ENCODE data around the gene NT5DC1. TPM values are rescaled to one million over a fixed set of nuclear protein-coding genes. Genes with fewer than 3 reads are reported as not detected.

The NT5DC1 gene
- total RNA-seq (2022) (45.2 and 61.9 TPM in 2 replicates), Bru-seq, nascent RNA (percentile 80 among the genes with signal in this experiment), BruChase-seq, experiment 1, labeled RNA remaining after a 6-hour chase (percentile 65 among the genes with signal in this experiment), BruChase-seq, experiment 2, labeled RNA remaining after a 2-hour chase (percentile 62 among the genes with signal in this experiment)
- long read RNA-seq, full-length matches to known transcripts = 55 of 60 reads
- long read RNA-seq, partial matches to known transcripts = 4 of 60 reads
- long read RNA-seq, other reads (novel, unspliced or antisense) = 1 of 60 reads

- CTCF ChIA-PET = interaction anchor here (0.6 to 2.2 kb wide), 6 partner anchors 11 to 1429 kb away, joined by 3 to 21 read pairs (median 4); partner anchors contain the start of gene FRK
- Mint-ChIP-seq H3K4me3 (ENCODE audit: low read depth, unreplicated experiment) (peak within 1 kb of the TSS; percentile 92), H3K27ac (ENCODE audit: unreplicated experiment) (peak within 1 kb of the TSS; percentile 72), H3K4me1 (ENCODE audit: low read depth, unreplicated experiment) (peaks cover 59% of the 10 kb centered on the region), H3K9me3 (ENCODE audit: low read depth, unreplicated experiment) (peaks cover 4% of the 10 kb centered on the region), H3K27me3 (ENCODE audit: unreplicated experiment) (no peaks in the 10 kb centered on the region), H3K36me3 (ENCODE audit: insufficient read depth, unreplicated experiment) (peaks cover 32% of the 10 kb centered on the region)
- DNase-seq = peak; percentile 91
- intact Hi-C loops (cut with micrococcal nuclease; ENCODE audit: unreplicated experiment) = loop anchor here (1.0 kb wide), 1 partner anchor 89 kb away; no protein-coding TSS in a partner anchor
- TF ChIP-seq, protein P1, sequence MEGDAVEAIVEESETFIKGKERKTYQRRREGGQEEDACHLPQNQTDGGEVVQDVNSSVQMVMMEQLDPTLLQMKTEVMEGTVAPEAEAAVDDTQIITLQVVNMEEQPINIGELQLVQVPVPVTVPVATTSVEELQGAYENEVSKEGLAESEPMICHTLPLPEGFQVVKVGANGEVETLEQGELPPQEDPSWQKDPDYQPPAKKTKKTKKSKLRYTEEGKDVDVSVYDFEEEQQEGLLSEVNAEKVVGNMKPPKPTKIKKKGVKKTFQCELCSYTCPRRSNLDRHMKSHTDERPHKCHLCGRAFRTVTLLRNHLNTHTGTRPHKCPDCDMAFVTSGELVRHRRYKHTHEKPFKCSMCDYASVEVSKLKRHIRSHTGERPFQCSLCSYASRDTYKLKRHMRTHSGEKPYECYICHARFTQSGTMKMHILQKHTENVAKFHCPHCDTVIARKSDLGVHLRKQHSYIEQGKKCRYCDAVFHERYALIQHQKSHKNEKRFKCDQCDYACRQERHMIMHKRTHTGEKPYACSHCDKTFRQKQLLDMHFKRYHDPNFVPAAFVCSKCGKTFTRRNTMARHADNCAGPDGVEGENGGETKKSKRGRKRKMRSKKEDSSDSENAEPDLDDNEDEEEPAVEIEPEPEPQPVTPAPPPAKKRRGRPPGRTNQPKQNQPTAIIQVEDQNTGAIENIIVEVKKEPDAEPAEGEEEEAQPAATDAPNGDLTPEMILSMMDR (IDR thresholded peaks at IDR 0.05; ENCODE audit: unreplicated experiment) = peak; percentile 26
- BruUV-seq (replicated peaks) = no TSS peak
Observed at GRCh38 chr6:116100419-116101301, at the start of gene NT5DC1. TSS of gene NT5DC1 (plus strand) at chr6:116100853. CDS start at chr6:116100931, 78 bp downstream.

- H3K9me3 Mint-ChIP-seq (ENCODE audit: low read depth, unreplicated experiment) = no peaks in the 10 kb centered on the region
- DNase-seq = no peak
- intact Hi-C loops (cut with micrococcal nuclease; ENCODE audit: unreplicated experiment) = no loop called here
- no peak overlapping the region for H3K4me3 Mint-ChIP-seq (ENCODE audit: low read depth, unreplicated experiment)
- CTCF ChIA-PET = no interaction called here
- no peaks in the 10 kb centered on the region for H3K27me3 Mint-ChIP-seq (ENCODE audit: unreplicated experiment)
- TF ChIP-seq, protein P1 (IDR thresholded peaks at IDR 0.05; ENCODE audit: unreplicated experiment) = no peak
- peaks cover 41% of the 10 kb centered on the region for H3K4me1 Mint-ChIP-seq (ENCODE audit: low read depth, unreplicated experiment)
- peaks cover 18% of the 10 kb centered on the region for H3K36me3 Mint-ChIP-seq (ENCODE audit: insufficient read depth, unreplicated experiment)
- H3K27ac Mint-ChIP-seq (ENCODE audit: unreplicated experiment) = no peak overlapping the region
- no TSS peak for BruUV-seq (replicated peaks)
Observed at GRCh38 chr6:116051244-116051643, 49.4 kb upstream of the NT5DC1 start.

- no peaks in the 10 kb centered on the region for H3K27me3 Mint-ChIP-seq (ENCODE audit: unreplicated experiment)
- peaks cover 44% of the 10 kb centered on the region for H3K36me3 Mint-ChIP-seq (ENCODE audit: insufficient read depth, unreplicated experiment)
- no peak for DNase-seq
- TF ChIP-seq, protein P1 (IDR thresholded peaks at IDR 0.05; ENCODE audit: unreplicated experiment) = no peak
- intact Hi-C loops (cut with micrococcal nuclease; ENCODE audit: unreplicated experiment) = no loop called here
- CTCF ChIA-PET = interaction anchor here (0.6 to 1.4 kb wide), 4 partner anchors 14 to 548 kb away, joined by 4 to 7 read pairs (median 4); no protein-coding TSS in a partner anchor
- peak overlapping the region; percentile 71 for H3K27ac Mint-ChIP-seq (ENCODE audit: unreplicated experiment)
- peak overlapping the region; percentile 54 for H3K4me3 Mint-ChIP-seq (ENCODE audit: low read depth, unreplicated experiment)
- no TSS peak for BruUV-seq (replicated peaks)
- H3K4me1 Mint-ChIP-seq (ENCODE audit: low read depth, unreplicated experiment) = peaks cover 13% of the 10 kb centered on the region
- no peaks in the 10 kb centered on the region for H3K9me3 Mint-ChIP-seq (ENCODE audit: low read depth, unreplicated experiment)
Observed at GRCh38 chr6:116055513-116055912, 45.1 kb upstream of the NT5DC1 start.

DNA sequence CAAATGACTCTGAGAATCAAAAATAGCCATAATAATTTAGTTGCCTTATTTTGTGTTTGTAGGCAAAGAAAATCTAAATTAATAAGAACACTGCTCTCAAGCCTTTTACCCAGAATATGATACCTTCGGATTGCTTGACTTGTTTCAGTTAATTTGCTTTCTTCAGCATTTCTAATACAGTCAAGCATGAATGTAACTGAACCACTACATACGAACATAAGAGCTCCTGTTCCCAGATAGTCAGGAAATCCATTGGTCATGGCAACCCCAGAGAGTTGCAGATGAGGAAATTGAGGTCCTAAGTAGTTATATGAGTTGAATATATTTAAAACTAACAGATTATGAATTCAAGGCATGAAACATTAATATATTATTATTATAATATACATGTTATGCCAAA lies 42.9 kb upstream of the NT5DC1 start:
- TF ChIP-seq, protein P1 (IDR thresholded peaks at IDR 0.05; ENCODE audit: unreplicated experiment) = no peak
- CTCF ChIA-PET = interaction anchor here (0.6 to 1.7 kb wide), 5 partner anchors 22 to 804 kb away, joined by 3 to 12 read pairs (median 3); no protein-coding TSS in a partner anchor
- Mint-ChIP-seq H3K4me3 (ENCODE audit: low read depth, unreplicated experiment) (peak overlapping the region; percentile 72), H3K36me3 (ENCODE audit: insufficient read depth, unreplicated experiment) (peaks cover 52% of the 10 kb centered on the region), H3K27ac (ENCODE audit: unreplicated experiment) (peak overlapping the region; percentile 89), H3K9me3 (ENCODE audit: low read depth, unreplicated experiment) (no peaks in the 10 kb centered on the region), H3K4me1 (ENCODE audit: low read depth, unreplicated experiment) (peaks cover 15% of the 10 kb centered on the region), H3K27me3 (ENCODE audit: unreplicated experiment) (no peaks in the 10 kb centered on the region)
- DNase-seq = no peak
- intact Hi-C loops (cut with micrococcal nuclease; ENCODE audit: unreplicated experiment) = loop anchor here (2.0 kb wide), 1 partner anchor 15 kb away; no protein-coding TSS in a partner anchor
- BruUV-seq (replicated peaks) = no TSS peak

Measured in Calu3 (cell line).